Astrocyte (in vitro differentiated cells and primary cell): ENCODE measurements around the gene SPATA13. TPM values are rescaled to one million over a fixed set of nuclear protein-coding genes. Genes with fewer than 3 reads are reported as not detected.

Experiments used
- DNase-seq: peaks from one replicate; pipeline ENCODE4 v3.0.0-alpha.2; 2010; ENCODE audit warnings: low read depth
- FAIRE-seq: peaks from 2 replicates; lab custom pipeline; 2011; peaks lifted over from hg19 to GRCh38; lab: Jason Lieb, UNC
- H2AFZ ChIP-seq: 2 replicates; pipeline ENCODE4 v1.6.0; 2012; ENCODE audit warnings: low read depth, low read length, inconsistent platforms
- H3K27ac ChIP-seq: 2 replicates; pipeline ENCODE4 v1.5.1; 2011; ENCODE audit warnings: low read depth, low read length, inconsistent platforms
- H3K27me3 ChIP-seq: 2 replicates; pipeline ENCODE4 v1.6.0; 2011; ENCODE audit warnings: low read length, inconsistent platforms; ENCODE audit not compliant: insufficient read depth
- H3K36me3 ChIP-seq: 2 replicates; pipeline ENCODE4 v1.5.1; 2011; ENCODE audit warnings: low read length, inconsistent platforms; ENCODE audit not compliant: insufficient read depth
- H3K4me1 ChIP-seq: 2 replicates; pipeline ENCODE4 v1.5.1; 2011; ENCODE audit warnings: low read length, inconsistent platforms; ENCODE audit not compliant: insufficient read depth
- H3K4me2 ChIP-seq: 2 replicates; pipeline ENCODE4 v1.6.0; 2012; ENCODE audit warnings: low read length, inconsistent platforms
- H3K4me3 ChIP-seq: 2 replicates; pipeline ENCODE4 v1.5.1; 2011; ENCODE audit warnings: low read depth, mild to moderate bottlenecking, low read length, inconsistent platforms; ENCODE audit not compliant: insufficient read depth
- H3K79me2 ChIP-seq: 2 replicates; pipeline ENCODE4 v1.6.0; 2012; ENCODE audit warnings: mild to moderate bottlenecking, low read length, inconsistent platforms; ENCODE audit not compliant: insufficient read depth
- H3K9ac ChIP-seq: 2 replicates; pipeline ENCODE4 v1.6.0; 2012; ENCODE audit warnings: mild to moderate bottlenecking, low read length, inconsistent platforms
- H3K9me3 ChIP-seq: 2 replicates; pipeline ENCODE4 v1.5.1; 2012; ENCODE audit warnings: low read depth, mild to moderate bottlenecking, low read length, inconsistent platforms; ENCODE audit not compliant: insufficient read depth
- H4K20me1 ChIP-seq: 2 replicates; pipeline ENCODE4 v1.6.0; 2012; ENCODE audit warnings: low read length, inconsistent platforms; ENCODE audit not compliant: insufficient read depth
- H3K27ac Mint-ChIP-seq: one replicate; pipeline ENCODE4 v1.8.0; 2021; ENCODE audit warnings: mild to moderate bottlenecking, mixed read lengths; ENCODE audit not compliant: unreplicated experiment
- H3K27me3 Mint-ChIP-seq: one replicate; pipeline ENCODE4 v1.8.0; 2021; ENCODE audit warnings: low read depth, mixed read lengths; ENCODE audit not compliant: unreplicated experiment
- H3K36me3 Mint-ChIP-seq: one replicate; pipeline ENCODE4 v1.8.0; 2021; ENCODE audit warnings: low read depth, mixed read lengths; ENCODE audit not compliant: unreplicated experiment
- H3K4me1 Mint-ChIP-seq: one replicate; pipeline ENCODE4 v1.8.0; 2021; ENCODE audit warnings: low read depth, mixed read lengths; ENCODE audit not compliant: unreplicated experiment
- H3K4me3 Mint-ChIP-seq: one replicate; pipeline ENCODE4 v1.8.0; 2021; ENCODE audit warnings: mild to moderate bottlenecking, moderate library complexity, mixed read lengths; ENCODE audit not compliant: unreplicated experiment
- H3K9me3 Mint-ChIP-seq: one replicate; pipeline ENCODE4 v1.8.0; 2021; ENCODE audit warnings: mild to moderate bottlenecking, mixed read lengths; ENCODE audit not compliant: unreplicated experiment
- CTCF ChIP-seq: IDR thresholded peaks from 2 replicates; pipeline ENCODE4 v1.5.1; 2011; ENCODE audit warnings: low read depth, mild to moderate bottlenecking, inconsistent platforms, low read length, moderate library complexity; ENCODE audit not compliant: insufficient read depth
- EZH2 ChIP-seq: IDR thresholded peaks from 2 replicates; pipeline ENCODE4 v1.6.1; 2012; ENCODE audit warnings: mild to moderate bottlenecking, low read length, inconsistent platforms; ENCODE audit not compliant: insufficient read depth
- total RNA-seq: library from RNA; stranded (reverse); gene quantifications from 2 replicates; pipeline ENCODE4 v1.2.1, GENCODE V29; 2021

Gene SPATA13
- total RNA-seq, 1 donor from 2014 or later = 6.2 TPM

- Histone ChIP-seq H3K27ac (no peak overlapping the region), H3K79me2 (peaks cover 17% of the 10 kb centered on the region), H3K4me1 (peaks cover 7% of the 10 kb centered on the region), H3K36me3 (no peaks in the 10 kb centered on the region), H3K9me3 (no peaks in the 10 kb centered on the region), H2AFZ (no peak overlapping the region), H3K27me3 (peaks cover 4% of the 10 kb centered on the region), H3K9ac (no peak overlapping the region), H4K20me1 (peaks cover 16% of the 10 kb centered on the region), H3K4me3 (no peak overlapping the region), H3K4me2 (no peak overlapping the region)
- no peak for DNase-seq
- Mint-ChIP-seq H3K9me3 (no peaks in the 10 kb centered on the region), H3K27ac (no peak overlapping the region), H3K36me3 (peaks cover 2% of the 10 kb centered on the region), H3K4me1 (peaks cover 6% of the 10 kb centered on the region), H3K27me3 (peaks cover 5% of the 10 kb centered on the region), H3K4me3 (no peak overlapping the region)
- no peak for TF ChIP-seq CTCF
- TF ChIP-seq EZH2 = no peak
- no peak for FAIRE-seq
Measured at GRCh38 chr13:24159357-24159756, 1.2 kb upstream of the SPATA13 start.

GRCh38 chr13:24161010-24161775 lies 673 bp downstream of the SPATA13 start:
- Histone ChIP-seq H4K20me1 (peaks cover 16% of the 10 kb centered on the region), H3K4me1 (peaks cover 18% of the 10 kb centered on the region), H3K36me3 (no peaks in the 10 kb centered on the region), H3K4me2 (peak overlapping the region; percentile 96), H3K27ac (peak overlapping the region; percentile 66), H3K79me2 (peaks cover 20% of the 10 kb centered on the region), H3K4me3 (peak overlapping the region; percentile 84), H3K27me3 (peaks cover 4% of the 10 kb centered on the region), H3K9me3 (no peaks in the 10 kb centered on the region), H3K9ac (peak overlapping the region; percentile 87), H2AFZ (peak overlapping the region; percentile 85)
- peaks cover 13% of the 10 kb centered on the region for H3K4me1 Mint-ChIP-seq
- FAIRE-seq = no peak
- no peaks in the 10 kb centered on the region for H3K9me3 Mint-ChIP-seq
- DNase-seq = no peak
- peak overlapping the region; percentile 86 for H3K4me3 Mint-ChIP-seq
- peaks cover 6% of the 10 kb centered on the region for H3K36me3 Mint-ChIP-seq
- H3K27ac Mint-ChIP-seq = peak overlapping the region; percentile 47
- peaks cover 5% of the 10 kb centered on the region for H3K27me3 Mint-ChIP-seq
- TF ChIP-seq CTCF (no peak), EZH2 (no peak)
